Measurements from ENCODE around the gene RBM19.
"Not testable (repeated sequence)": the region's sequence is repeated elsewhere in the genome, so short reads cannot be mapped to it uniquely, and the experiment has no call there.

RBM19 gene

DNA sequence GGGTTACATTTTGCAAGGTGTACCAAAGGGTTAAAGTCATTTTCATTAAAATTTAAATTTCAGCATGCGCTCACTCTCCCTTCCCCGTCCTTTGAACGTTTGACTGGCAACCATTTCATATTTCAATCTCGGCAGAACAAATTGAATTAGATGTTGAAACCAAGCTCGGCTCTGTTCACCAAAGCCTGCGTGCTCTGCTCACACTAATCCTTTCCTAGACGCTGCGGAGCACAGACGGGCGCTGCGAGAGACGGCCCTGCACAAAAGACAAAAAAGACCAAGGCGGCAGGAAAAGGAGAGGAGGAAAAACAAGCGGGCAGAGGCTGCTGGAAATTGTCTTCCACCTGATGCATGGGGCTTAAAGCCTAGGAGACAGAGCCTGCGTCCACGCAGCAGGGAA lies 149.3 kb downstream of the RBM19 start:
- no peak overlapping the region for H3K4me3 ChIP-seq (ENCODE audit: low read length)
- TF ChIP-seq, protein P1, sequence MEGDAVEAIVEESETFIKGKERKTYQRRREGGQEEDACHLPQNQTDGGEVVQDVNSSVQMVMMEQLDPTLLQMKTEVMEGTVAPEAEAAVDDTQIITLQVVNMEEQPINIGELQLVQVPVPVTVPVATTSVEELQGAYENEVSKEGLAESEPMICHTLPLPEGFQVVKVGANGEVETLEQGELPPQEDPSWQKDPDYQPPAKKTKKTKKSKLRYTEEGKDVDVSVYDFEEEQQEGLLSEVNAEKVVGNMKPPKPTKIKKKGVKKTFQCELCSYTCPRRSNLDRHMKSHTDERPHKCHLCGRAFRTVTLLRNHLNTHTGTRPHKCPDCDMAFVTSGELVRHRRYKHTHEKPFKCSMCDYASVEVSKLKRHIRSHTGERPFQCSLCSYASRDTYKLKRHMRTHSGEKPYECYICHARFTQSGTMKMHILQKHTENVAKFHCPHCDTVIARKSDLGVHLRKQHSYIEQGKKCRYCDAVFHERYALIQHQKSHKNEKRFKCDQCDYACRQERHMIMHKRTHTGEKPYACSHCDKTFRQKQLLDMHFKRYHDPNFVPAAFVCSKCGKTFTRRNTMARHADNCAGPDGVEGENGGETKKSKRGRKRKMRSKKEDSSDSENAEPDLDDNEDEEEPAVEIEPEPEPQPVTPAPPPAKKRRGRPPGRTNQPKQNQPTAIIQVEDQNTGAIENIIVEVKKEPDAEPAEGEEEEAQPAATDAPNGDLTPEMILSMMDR (conservative IDR thresholded peaks at IDR 0.05; ENCODE audit: low read length), result no peak
- DNase-seq (ENCODE audit: low read depth), result no peak

DNA sequence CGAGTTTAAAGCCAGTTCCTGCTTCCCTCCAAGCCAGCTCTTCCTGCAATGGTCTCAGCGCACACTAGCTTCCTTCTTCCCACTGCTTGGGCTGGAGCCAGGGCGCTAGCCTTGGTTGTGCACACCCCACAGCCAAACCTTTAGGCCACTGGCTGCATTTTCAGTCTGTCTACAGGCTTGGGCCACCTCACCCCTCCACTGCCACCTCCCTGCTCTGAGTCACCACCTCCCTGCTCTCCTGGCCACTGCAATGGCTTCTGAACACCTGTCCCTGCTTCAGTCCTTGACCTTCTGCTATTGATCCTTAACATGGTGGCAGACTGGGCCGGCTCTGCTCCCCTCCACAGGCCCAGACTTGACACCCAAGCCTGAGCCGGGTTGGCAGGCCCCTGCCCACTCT lies 151.1 kb downstream of the RBM19 start:
- TF ChIP-seq, protein P1 (conservative IDR thresholded peaks at IDR 0.05; ENCODE audit: low read length), result no peak
- H3K4me3 ChIP-seq (ENCODE audit: low read length), result no peak overlapping the region
- no peak for DNase-seq (ENCODE audit: low read depth)

DNA sequence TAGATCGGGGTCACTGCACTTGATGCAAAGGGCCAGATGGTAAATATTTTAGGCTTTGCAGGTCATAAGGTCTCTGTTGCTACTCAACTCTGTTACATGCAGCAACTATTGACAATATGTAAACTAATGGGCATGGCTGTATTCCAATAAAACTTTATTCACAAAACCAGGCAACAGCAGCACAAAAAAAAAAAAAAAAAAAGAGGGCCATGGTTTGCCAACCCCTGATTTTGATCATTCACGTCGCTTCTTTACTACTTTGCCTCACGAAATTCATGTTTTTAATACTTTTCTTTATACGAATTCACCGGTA lies 152.9 kb downstream of the RBM19 start:
- TF ChIP-seq, protein P1 (conservative IDR thresholded peaks at IDR 0.05; ENCODE audit: low read length), result no peak
- H3K4me3 ChIP-seq (ENCODE audit: low read length), result no peak overlapping the region
- DNase-seq (ENCODE audit: low read depth), result no peak

DNA sequence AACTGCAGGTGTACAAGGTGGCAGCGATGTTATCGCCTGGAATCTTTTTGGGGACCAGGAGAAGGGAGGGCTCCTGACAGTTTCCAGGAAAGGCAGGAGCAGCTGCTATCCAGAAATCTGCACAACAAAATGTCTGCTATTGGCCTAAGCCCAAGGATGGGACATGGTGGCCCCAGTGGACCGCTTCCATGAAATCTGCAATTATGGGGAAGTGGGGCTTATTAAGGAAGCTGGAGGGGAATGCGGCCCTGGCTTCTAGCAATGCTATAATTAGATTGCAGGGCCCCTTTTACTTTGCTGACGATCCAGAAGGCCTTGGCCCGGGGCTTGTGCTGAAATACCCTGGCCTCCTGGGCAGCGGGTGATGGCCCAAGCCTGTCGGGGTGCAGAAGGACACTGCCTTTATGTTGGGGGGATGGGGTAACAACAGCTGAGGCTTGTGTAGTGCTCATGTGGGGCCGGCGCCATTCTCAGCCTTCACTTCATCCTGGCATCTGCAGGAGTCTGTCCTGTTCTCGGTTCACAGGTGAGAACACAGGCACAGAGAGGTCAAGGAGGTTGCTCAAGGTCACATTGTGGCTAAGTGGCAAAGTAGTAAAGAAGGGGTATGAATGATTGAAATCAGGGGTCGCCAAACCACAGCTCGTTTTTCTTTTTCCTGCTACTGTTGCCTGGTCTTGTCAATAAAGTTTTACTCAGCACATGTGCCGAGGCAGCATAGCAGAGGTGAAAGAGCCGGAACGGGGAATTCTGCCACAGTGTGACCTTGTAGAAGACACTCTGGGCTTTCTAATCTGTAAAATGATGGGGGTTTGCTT lies 153.5 kb downstream of the RBM19 start:
- no peak for DNase-seq (ENCODE audit: low read depth)
- TF ChIP-seq, protein P1 (conservative IDR thresholded peaks at IDR 0.05; ENCODE audit: low read length), result no peak
- H3K4me3 ChIP-seq (ENCODE audit: low read length), result no peak overlapping the region

DNA sequence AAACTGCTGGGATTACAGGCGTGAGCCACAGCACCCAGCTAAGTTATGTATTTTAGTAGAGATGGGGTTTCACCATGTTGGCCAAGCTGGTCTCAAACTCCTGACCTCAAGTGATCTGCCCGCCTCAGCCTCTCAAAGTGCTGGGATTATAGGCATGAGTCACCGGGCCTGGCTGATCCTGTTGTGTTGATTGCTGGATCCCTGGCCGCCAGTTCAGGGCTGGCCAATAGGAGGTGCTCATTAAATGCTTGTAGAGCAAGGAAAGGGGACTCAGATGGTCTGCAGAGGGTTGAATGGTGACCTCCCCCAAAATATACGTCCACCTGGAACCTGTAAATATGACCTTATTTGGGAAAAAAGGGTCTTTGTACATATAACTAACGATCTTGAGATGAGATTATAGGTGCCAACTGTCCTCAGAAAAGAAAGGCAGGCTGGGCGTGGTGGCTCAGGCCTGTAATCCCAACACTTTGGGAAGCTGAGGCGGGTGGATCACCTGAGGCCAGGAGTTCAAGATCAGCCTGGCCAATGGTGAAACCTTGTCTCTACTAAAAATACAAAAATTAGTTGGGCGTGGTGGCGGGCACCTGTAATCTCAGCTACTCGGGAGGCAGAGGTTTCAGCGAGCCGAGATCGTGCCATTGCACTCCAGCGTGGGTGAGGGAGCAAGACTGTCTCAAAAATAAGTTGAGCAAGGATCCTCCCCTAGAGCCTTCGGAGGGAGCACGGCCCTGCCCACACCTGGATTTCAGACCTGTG lies 156.5 kb downstream of the RBM19 start:
- not testable (repeated sequence) for DNase-seq (ENCODE audit: low read depth); H3K4me3 ChIP-seq (ENCODE audit: low read length)

DNA sequence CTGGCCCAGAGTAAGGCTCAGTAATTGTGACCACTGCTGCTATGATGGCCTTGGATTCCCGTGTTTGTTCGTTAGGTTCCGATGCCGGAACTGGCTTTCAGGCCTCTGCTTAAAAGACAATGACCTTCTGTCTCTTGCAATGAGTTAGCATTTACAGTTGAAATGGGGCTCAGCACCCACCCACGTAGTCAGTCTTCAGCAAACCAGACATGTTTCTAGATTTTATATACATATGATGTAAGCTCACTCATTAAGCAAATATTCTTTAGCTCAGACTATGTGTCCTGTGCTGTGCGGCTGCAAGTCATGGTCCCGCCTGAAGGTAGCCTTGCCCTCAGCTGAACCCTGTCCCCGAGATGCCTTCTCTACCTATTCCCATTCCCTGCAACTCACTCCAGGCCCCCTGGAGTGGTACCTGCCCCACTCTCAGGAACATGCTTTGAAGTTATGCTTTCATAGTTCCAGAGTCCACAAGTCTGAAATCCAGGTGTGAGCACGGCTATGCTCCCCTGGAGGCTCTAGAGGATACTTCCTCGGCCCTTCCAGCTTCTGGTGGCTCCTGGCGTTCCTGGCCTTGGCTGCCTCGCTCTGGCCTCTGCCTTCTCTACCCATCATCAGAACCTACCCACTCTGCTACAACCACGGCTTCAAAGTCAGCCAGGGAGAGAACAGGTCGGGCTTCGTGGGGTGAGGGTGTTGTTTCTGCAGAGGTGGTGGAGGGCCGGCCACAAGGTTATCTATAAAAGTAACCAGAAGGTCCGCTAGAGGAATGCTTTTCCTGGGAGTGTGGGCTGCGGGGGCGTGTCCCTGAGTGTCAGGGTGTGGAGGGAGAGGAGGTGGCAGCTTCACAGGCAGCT lies 157.8 kb downstream of the RBM19 start:
- no peak for DNase-seq (ENCODE audit: low read depth)
- TF ChIP-seq, protein P1 (conservative IDR thresholded peaks at IDR 0.05; ENCODE audit: low read length), result no peak
- H3K4me3 ChIP-seq (ENCODE audit: low read length), result no peak overlapping the region

DNA sequence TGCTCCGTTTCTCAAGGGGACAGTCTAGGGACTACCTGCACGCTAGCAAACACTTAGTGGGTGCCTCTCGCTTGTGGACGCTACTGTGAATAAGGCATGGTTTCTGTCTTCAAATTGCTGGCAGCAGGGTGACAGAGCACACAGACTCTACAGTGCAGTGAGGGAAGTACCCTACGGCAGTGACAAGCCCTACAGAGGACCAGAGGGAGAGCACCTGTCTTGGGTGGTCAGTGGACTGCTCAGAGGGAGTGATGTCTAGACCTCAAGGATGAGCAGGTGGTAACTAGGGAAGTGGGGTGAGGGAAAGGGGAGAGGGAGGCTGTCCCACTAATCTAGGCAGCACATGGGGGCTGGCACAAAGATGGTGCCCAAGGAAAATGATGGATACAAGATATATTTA lies 160.5 kb downstream of the RBM19 start:
- H3K4me3 ChIP-seq (ENCODE audit: low read length), result no peak overlapping the region
- DNase-seq (ENCODE audit: low read depth), result no peak
- TF ChIP-seq, protein P1 (conservative IDR thresholded peaks at IDR 0.05; ENCODE audit: low read length), result no peak

Measured in AG10803 (cell line).